ENCODE measurements around the gene ARFGEF3.

Gene ARFGEF3

GRCh38 chr6:138218449-138218848, 56.7 kb downstream of the ARFGEF3 start, which contains the start of gene PBOV1:
PBOV1 (minus strand) TSS chr6:138218491; CDS start chr6:138218395, 96 bp downstream.
- no peak for DNase-seq

GRCh38 chr6:138219398-138219797, 57.7 kb downstream of the ARFGEF3 start:
- no peak for DNase-seq

GRCh38 chr6:138219901-138220300, 58.2 kb downstream of the ARFGEF3 start:
- no peak for DNase-seq

- DNase-seq = no peak
These were observed 61.3 kb downstream of the ARFGEF3 start for GRCh38 chr6:138222901-138223546.

- no peak for DNase-seq
These were observed 64.2 kb downstream of the ARFGEF3 start for GRCh38 chr6:138225953-138226352.

- DNase-seq = no peak
These were observed 65.1 kb downstream of the ARFGEF3 start for GRCh38 chr6:138226700-138227315.

GRCh38 chr6:138227316-138227781, 65.6 kb downstream of the ARFGEF3 start:
- DNase-seq = no peak

GRCh38 chr6:138229072-138229471, 67.3 kb downstream of the ARFGEF3 start:
- no peak for DNase-seq

- no peak for DNase-seq
These were observed 68.0 kb downstream of the ARFGEF3 start for GRCh38 chr6:138229663-138230179.

- DNase-seq = no peak
These were observed 68.5 kb downstream of the ARFGEF3 start for GRCh38 chr6:138230221-138230620.

- no peak for DNase-seq
These were observed 69.1 kb downstream of the ARFGEF3 start for GRCh38 chr6:138230759-138231380.

- DNase-seq = no peak
These were observed 69.7 kb downstream of the ARFGEF3 start for GRCh38 chr6:138231381-138231886.

- no peak for DNase-seq
These were observed 72.6 kb downstream of the ARFGEF3 start for GRCh38 chr6:138234363-138234762.

GRCh38 chr6:138235205-138235604, 73.5 kb downstream of the ARFGEF3 start:
- DNase-seq = no peak

- DNase-seq = no peak
These were observed 74.0 kb downstream of the ARFGEF3 start for GRCh38 chr6:138235693-138236092.

GRCh38 chr6:138237463-138237862, 75.7 kb downstream of the ARFGEF3 start:
- no peak for DNase-seq

GRCh38 chr6:138238368-138238767, 76.6 kb downstream of the ARFGEF3 start:
- no peak for DNase-seq

- DNase-seq = no peak
These were observed 78.0 kb downstream of the ARFGEF3 start for GRCh38 chr6:138239774-138240173.

- no peak for DNase-seq
These were observed 78.9 kb downstream of the ARFGEF3 start for GRCh38 chr6:138240476-138241245.

- DNase-seq = no peak
These were observed 79.6 kb downstream of the ARFGEF3 start for GRCh38 chr6:138241381-138241780.

- no peak for DNase-seq
These were observed 80.2 kb downstream of the ARFGEF3 start for GRCh38 chr6:138241934-138242333.

GRCh38 chr6:138242987-138243592, 81.4 kb downstream of the ARFGEF3 start:
- no peak for DNase-seq
